Suprapubic skin (tissue), 4 donors: ENCODE results near the gene RUNX2.

Experiments used
- POLR2A ChIP-seq, 2 donors: fragments of 450-650 bp; IDR thresholded peaks; one replicate each; pipeline ENCODE4 v1.6.1; 2017; ENCODE audit warnings: antibody characterized with exemption in 2 of 2, mild to moderate bottlenecking in 2 of 2, moderate library complexity in 2 of 2
- POLR2AphosphoS5 ChIP-seq, 3 donors: sonication (generic); formaldehyde crosslinking; IDR thresholded peaks; one replicate each; pipeline ENCODE4 v1.6.1; 2017; ENCODE audit warnings: antibody characterized with exemption in 3 of 3
- TF ChIP-seq, protein P1 (sequence below), 2 donors: fragments of 200-600 bp in 1 of 2; fragments of 450-650 bp in 1 of 2; sonication (generic) in 1 of 2; IDR thresholded peaks; one replicate each; pipeline ENCODE4 v1.5.1; 2016 to 2019; ENCODE audit warnings: antibody characterized with exemption in 2 of 2, mild to moderate bottlenecking in 1 of 2, moderate library complexity in 1 of 2

DNA sequence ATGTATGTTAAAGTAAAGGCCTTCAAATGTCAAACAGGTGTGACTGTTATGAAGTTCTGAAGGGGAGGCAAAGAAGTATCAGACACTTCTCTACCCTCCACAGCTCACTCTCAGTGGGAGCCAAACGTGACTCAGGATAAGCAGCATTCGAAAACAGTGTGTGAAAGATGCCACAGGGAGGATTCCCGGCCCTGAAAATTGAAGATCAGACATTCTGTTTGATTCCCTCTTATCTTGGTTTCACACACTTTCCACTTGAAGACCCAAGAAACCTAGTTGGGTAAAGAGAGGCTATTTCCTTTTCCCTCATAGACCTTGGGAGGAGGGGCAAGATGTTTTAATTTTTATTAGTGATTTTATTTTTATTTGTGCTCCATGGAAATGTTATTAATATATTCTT, 213.8 kb downstream of the RUNX2 start:
- TF ChIP-seq, protein P1, sequence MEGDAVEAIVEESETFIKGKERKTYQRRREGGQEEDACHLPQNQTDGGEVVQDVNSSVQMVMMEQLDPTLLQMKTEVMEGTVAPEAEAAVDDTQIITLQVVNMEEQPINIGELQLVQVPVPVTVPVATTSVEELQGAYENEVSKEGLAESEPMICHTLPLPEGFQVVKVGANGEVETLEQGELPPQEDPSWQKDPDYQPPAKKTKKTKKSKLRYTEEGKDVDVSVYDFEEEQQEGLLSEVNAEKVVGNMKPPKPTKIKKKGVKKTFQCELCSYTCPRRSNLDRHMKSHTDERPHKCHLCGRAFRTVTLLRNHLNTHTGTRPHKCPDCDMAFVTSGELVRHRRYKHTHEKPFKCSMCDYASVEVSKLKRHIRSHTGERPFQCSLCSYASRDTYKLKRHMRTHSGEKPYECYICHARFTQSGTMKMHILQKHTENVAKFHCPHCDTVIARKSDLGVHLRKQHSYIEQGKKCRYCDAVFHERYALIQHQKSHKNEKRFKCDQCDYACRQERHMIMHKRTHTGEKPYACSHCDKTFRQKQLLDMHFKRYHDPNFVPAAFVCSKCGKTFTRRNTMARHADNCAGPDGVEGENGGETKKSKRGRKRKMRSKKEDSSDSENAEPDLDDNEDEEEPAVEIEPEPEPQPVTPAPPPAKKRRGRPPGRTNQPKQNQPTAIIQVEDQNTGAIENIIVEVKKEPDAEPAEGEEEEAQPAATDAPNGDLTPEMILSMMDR (IDR thresholded peaks at IDR 0.05) = no peak
- TF ChIP-seq POLR2A (IDR thresholded peaks at IDR 0.05) (no peak), POLR2AphosphoS5 (IDR thresholded peaks at IDR 0.05) (no peak)
